ENCODE results near the gene ERCC6L2.

The ERCC6L2 gene

DNA sequence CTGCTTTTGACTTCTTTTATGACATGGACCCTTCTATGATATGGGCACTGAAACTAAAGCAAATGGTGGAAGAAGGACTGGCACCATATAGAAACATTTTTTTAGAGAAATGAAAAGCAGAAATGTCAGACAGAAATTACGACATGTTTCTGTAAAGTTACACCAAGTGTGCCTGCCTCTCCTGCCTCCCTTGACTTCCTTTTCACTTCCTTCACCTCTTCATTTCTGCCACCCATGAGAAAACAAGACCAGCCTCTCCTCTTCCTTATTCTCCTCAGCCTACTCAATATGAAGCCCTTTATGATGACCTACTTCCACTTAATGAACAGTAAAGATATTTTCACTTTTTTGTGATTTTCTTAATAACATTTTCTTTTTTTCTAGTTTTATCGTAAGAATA, 44.5 kb downstream of the ERCC6L2 start:
- no peak for DNase-seq (ENCODE audit: low read depth)

DNA sequence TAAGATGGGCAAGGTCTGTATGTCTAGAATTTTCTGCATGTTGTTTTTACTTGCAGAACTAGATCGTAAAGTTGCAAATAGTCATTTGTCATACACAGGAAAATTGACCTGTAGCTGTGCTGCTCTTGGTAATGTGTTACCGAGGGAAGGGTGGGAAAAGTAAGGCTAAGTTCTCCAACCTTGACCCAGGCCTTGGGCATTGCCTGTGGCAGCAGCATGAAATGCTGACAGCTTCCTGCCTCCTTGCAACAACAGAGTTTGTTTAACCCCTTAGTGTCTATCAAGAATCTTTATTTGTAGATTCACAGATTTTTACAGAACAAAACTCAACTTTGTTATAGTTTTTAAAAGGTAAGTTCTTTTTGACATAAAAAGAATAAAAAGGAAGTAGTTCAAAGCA, 48.3 kb downstream of the ERCC6L2 start:
- DNase-seq (ENCODE audit: low read depth) = no peak

DNA sequence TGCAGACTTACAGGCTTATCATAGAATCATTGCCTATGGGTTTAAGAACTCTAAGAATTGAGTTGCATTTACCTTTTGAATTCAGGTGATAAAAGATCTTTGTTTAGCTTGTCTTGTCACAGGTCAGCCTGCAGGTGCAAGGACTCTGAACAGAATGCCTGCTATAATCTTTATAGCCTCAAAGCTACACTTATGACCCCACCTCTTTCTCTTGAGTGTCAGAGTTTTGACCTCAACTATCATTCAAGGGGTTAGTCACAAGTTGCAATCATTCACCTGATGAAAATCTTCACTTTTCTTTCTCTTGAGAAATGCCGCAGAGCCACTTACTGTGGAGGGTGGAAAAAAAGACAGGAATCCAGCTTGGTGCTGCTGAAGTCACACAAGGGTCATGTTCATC, 49.5 kb downstream of the ERCC6L2 start:
- no peak for DNase-seq (ENCODE audit: low read depth)

DNA sequence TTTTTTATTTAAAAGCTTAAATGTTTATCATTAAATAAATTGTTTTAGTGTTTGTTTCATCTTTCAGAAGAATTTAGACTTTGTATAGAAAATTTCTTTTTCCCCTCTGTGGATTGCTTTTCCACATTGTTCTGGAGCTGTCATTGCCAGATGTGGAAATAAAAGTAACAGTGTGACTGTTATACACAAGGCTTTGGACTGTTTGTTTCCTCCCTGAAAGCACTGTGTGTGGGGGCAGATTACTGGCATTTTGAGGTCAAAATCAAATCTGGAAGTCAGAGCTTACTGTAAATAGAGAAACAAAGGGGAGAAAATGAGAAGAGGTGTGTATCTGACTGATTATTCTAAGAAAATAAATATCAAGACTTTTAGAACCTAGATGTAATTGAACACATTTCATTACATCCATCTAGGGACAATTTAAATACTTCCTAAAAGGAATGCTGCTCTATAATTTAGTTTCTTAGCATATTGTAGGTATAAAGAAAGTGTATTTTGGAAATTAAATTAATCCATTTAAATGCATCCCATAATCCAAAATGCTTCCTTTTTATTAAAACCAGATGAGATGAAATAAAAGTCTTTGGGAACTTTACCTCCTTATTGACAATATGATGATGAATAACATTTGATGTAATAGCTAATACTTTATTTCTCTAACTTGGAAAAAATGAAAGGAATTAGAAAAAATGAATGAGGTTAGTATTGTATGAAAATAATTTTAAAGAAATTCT, 51.9 kb downstream of the ERCC6L2 start:
- no peak for DNase-seq (ENCODE audit: low read depth)

DNA sequence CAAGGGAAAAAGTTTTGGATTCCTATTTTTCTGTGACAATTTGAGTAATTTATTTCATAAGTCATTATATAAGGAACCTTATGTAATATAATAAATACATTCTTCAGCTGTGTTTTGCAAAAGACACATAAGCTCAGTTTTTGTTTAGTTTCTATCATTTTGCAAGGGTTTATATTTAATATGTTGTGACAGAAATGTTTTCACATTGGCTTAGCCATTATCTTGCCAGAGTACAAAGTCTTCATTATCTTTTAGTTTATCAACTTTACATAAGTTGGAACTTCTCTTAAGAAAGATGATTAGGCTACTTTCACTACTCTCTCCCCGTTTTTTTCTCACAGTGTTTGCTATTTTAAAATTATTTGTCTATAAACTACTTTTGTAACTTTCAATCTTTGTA, 54.8 kb downstream of the ERCC6L2 start:
- DNase-seq (ENCODE audit: low read depth) = no peak

DNA sequence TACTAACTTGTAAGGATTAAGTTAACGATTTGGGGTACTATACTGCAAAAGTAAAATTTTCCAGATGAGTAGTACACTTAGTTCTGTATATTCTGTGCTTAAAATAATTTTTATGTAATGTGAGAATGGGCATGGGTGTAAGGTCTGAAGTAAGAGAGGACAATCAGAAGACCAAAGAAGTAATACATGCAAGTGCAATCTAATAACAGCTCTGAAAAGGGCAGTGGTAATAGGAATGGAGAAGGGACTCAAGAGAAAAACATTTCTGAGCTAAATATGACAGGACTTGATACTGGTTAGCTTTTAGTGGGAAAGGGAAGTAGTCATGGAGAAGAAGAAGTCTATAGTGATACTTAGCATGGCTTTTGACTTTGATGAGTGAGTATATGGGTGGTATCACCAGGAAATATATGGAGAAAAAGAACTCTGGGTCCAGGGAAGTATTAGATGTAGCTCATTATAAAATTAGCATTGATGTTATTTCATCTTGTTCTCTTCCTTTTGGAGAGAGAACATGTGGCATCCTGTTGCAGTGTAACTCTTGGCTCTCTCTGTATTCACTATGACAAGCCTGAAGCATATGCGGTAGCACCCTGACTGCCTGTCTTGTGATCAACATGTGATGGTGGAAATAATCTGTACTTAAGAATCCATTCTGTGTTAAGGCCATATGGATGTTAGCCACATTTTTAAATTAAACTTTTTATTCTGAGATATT, 60.5 kb downstream of the ERCC6L2 start:
- no peak for DNase-seq (ENCODE audit: low read depth)

DNA sequence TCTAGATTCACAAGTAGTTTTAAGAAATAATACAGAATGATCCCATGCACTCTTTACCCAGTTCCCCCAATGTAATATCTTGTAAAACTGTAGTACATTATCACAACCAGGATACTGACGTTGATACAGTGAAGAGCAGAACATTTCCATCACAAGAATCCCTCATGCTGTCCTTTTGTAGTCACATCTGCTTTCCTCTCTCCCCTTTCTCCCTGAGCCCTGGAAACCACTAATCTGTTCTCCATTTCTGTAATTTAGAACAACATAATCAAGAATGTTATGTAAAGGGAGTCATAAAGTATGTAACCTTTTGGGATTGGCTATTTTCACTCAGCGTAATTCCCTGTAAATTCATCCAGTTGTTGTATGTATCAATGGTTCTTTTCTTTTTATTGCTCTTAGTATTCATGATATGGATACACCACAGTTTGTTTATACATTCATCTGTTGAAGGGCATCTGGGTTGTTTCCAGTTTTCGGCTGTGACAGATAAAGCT, 61.1 kb downstream of the ERCC6L2 start:
- DNase-seq (ENCODE audit: low read depth) = no peak

DNA sequence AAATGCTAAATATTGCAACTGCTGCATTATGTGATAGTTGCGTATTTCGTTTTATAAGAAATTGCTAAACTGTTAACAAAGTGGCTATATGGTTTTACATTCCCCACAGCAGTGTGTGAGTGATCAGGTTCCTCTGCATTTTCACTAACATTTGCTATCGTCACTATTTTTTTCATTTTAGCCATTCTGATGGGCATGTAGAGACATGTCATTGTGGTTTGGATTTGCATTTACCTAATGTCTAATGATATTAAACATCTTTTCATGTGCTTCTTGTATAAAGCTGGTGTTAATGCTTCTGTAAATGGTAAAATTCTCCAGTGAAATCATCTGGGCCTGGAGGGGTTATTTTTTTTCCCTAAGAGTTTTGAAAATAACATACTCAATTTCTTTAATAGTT, 61.6 kb downstream of the ERCC6L2 start:
- DNase-seq (ENCODE audit: low read depth) = no peak

DNA sequence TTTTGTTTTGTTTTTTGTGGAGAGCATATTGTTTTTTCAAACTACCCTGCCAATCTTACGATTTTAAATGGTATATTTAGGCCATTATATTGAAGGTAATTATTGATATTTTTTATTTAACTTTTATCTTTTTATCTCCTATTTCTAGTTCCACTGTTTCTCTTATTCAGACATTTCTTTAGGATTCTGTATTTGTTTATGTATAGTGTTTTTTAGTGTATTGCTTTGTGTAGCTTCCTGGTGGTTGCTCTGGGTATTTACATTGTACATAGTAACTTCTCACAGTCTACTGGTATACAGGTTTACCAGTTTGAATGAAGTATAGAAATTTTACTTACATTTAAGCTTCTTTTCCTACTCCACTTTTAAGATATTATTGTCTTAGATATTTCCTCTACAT, 63.2 kb downstream of the ERCC6L2 start:
- no peak for DNase-seq (ENCODE audit: low read depth)

DNA sequence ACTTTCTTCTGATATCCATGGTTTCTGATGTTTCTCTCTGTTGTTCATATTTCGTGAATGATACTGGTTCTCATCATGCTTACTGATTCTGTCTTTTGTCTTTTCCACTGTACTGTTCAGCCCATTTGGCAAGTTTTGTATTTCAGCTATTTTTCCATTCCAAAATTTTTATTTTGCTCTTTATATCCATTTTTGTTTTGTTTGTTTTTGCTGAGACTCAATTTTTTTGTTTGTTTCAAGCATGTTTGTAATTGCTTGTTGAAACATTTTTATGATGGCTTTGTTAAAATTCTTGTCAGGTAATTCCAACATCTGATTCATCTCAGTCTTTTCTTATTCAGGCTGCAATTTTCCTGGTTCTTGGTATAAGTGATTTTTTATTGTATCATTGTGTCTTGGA, 64.0 kb downstream of the ERCC6L2 start:
- DNase-seq (ENCODE audit: low read depth) = no peak

DNA sequence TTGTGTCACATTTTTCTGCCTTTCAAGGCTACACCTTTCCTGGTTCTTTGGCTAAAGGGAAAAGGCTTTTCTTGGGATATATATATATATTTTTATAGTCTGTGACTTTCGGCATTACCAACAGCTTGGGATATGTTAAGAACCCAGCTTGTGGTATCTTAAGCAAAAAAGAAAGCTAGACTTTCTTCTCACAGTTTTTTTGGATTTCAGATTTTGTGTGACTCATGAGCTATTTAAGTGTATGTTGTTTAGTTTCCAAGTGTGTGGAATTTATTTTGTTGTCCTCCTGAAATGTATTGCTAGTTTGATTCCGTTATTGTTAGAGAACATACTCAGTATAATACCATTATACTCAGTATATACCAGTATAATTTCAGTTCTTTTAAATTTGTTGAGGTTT, 64.8 kb downstream of the ERCC6L2 start:
- DNase-seq (ENCODE audit: low read depth) = no peak

DNA sequence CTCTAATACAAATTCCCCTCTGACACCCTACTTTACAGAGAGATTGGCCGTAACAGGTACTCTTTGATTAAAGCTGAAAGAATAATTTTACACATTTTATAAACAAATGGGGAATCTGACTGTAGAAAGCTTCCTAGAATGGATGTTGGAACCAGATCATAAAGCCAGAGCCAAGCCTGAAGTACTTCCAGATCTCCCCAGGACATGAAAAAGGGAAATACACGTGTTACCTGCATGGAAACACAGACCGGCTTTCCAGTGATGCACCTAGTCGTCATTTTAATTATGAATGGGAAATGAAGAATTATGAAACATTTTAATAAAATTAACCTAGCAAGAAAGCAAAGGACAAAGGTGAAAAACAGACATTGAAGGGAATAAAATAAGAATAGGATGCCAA, 66.5 kb downstream of the ERCC6L2 start:
- DNase-seq (ENCODE audit: low read depth) = no peak

DNA sequence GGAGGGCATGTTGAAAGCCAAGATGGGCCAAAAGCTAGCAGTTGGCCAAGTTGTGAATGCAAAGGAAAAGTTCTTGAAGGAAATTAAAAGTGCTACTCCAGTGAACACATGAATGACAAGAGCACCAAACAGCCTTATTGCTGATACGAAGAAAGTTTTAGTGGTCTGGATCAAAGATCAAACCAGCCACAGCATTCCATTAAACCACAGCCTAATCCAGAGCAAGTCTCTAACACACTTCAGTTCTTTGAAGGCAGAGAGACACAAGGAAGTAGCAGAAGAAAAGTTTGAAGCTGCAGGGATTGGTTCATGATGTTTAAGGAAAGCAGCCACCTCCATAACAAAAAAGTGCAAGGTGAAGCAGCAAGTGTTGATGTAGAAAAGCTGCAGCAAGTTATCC, 71.6 kb downstream of the ERCC6L2 start:
- DNase-seq (ENCODE audit: low read depth) = no peak

DNA sequence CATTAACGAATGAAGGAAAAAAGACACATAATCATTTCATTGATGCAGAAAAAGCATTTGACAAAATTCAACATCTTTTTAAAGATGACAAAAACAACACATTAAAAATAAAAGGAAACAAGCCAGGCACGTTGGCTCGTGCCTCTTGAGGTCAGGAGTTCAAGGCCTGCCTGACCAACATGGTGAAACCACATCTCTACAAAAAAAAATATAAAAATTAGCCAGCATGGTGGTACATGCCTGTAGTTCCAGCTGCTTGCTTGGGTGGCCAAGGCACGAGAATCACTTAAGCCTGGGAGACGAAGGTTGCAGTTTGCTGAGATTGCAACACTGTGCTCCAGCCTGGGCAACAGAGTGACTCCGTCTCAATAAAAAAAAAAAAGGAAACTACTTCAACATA, 77.0 kb downstream of the ERCC6L2 start:
- DNase-seq (ENCODE audit: low read depth) = no peak

DNA sequence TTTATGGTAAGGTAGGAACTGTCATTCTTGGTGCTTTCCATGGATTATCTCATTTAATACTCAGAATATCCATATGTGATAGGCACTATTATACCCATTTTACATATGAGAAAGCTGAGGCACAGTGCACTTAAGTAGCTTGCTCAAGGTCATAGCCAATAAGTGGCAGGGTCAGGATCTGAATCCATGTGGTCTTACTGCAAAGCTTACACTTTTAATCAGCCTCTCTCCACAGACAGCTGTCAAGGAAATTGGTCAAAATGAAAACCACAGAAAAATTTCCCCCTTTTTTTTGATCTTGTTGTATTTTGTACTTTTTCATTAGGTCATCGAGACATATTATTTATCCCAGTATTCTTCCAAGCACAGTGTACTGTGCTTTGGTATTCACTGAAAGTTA, 78.5 kb downstream of the ERCC6L2 start:
- DNase-seq (ENCODE audit: low read depth) = no peak

DNA sequence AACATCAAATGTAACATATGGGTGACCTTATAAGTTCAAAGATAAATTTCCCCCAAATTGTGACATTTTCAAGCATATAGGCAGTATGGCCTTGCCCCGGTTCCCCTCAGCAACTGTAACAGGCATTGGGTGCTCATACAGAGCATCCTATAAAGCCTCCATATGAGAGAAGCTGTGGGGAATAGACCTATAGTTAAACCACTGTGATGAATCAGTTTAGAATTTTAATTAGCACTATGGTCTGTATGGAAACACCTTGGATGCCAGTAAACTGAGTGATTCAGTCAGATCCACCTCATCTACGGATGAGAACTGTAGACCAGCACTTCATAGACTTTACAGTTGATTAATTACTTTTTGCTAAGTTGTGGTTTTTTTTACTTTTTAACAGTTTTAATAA, 79.4 kb downstream of the ERCC6L2 start:
- no peak for DNase-seq (ENCODE audit: low read depth)

DNA sequence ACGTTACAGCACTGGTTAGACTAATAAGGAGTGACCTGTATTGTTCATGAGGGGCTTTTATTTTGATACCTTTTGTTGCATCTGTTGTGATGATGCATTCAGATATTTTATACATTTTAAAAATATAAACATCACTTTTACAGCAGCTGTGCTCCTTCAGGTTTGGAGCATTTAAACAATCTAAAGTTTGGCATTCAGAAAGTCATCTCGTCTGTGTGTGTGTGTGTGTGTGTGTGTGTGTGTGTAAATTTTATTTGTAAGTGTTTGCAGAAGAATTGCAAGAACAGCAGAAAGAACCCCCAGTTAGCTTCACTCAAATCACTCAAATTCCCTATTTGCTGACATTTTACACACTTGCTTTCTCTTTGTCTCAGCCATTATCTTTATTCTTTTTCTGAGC, 87.4 kb downstream of the ERCC6L2 start:
- DNase-seq (ENCODE audit: low read depth) = no peak

DNA sequence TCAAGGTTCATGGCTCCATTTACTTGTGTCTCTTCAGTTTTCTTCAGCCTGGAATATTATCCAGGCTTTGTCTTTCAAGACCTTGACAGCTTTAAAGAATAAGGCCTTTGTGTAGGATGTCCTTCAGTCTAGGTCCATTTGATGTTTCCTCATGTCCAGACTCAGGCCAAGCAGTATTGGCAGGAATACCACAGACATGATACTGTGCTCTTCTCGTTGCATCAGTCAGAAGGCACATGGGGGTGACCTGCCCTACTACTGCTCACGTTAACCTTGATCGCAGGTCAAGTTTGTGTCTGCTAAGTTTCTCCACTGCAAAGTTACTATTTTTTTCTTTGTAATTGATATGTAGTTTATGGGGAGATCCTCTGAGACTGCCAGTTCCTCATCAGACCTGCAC, 88.2 kb downstream of the ERCC6L2 start:
- DNase-seq (ENCODE audit: low read depth) = no peak

DNA sequence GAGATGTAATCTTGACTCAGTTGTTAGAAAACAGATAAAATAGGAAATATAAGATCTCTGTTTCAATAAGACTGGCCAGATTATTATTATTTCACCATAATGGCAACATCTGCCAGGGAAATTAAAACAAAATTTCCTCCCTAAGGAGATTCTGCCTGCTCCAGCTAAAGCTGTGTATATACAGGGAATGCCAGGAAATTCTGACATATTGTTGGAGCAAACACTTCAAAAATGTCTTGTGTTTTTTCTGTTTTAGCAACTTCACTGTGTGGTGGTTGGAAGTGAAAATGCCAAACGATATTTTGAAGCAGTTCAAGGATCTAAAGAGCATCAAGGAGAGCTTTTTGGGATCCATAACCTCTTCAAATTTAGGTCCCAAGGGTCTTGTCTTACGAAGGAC, 90.8 kb downstream of the ERCC6L2 start:
- DNase-seq (ENCODE audit: low read depth) = no peak

DNA sequence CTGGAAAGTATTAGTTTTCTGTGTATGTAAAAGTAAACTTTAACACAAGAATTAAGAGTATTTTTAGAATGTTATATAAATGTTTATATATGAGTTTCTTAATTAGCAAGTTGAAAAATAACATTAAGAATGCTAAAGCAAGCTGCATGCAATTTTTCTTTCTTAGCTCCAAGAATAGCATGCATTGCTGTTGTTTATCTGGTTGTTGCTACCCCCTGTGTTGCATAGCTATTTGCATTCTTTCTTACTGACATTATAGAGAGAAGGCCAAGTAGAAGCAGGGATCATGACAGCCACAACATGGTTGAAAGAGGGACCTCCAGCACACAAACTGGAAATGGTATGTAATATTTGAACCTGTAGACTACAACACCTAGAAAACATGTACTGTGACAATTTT, 94.8 kb downstream of the ERCC6L2 start:
- DNase-seq (ENCODE audit: low read depth) = no peak

DNA sequence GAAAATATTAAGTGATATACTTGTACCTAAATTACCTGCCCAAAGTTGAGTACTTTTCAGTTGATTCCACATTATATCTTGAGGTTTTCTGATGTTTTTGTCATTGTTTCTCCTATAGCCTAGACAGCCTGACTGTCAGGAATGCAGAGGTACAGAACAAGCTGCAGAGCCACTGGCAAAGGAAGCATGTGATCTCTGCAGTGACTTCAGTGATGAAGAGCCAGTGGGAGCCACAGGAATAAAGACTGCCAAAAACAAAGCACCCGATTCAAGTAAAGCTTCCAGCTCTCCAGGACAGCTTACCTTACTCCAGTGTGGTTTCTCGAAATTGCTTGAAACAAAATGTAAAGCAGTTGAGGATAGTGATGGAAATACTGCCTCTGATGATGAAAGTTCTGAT, 96.3 kb downstream of the ERCC6L2 start:
- DNase-seq (ENCODE audit: low read depth) = no peak

DNA sequence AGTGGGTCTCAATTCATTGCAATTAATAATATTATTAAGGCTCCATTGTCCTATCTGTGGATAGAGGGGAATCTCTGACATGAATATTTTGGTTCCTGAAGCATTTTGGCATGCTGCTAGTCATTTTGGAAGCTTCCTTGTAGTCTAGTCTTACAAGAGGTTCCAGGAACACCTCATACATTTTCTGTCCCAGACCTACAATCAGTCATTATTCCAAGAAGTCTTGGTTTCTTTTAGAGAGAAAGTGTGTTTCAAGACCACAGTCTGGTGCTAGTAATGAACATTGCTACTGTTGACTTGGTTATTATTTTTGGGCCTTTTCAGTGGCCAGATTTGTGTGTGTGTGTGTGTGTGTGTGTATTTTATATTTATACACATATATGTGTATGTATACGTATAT, 98.9 kb downstream of the ERCC6L2 start:
- DNase-seq (ENCODE audit: low read depth) = no peak

DNA sequence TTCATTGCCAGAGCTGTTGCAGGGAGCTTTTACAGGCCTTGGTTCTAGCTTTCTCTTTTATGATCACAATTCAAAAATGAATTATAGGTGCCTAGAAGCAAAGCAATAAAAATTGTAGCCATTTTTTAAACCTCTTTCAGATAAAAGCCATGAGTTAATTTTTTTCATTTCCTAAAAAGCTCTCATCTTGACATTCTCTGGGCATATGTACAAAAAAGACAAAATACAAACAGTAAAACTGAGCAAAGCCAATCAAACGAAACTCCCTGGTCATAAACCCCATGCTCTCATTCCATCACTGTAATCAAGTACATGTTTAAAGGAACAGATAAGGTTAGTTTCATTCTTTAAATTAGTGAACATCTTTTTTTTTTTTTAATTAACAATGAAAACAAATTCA, 101.9 kb downstream of the ERCC6L2 start:
- no peak for DNase-seq (ENCODE audit: low read depth)

DNA sequence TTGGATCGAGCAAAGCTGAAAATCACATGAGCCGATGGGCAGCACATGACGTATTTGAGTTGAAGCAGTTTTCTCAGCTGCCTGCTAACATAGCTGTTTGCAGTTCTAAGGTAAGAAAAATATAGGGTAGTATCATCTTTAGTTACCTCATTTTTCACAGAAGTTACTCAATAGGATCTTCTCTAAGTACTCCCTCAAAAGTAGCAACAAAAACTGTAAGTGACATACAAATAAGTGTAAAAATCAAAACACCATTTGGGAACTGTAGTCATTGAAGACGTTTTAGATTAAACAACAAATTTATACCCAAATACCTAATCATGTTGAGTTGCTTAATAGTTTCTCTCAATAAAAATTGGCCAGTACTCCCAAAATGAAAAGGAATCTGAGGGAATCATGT, 102.6 kb downstream of the ERCC6L2 start:
- no peak for DNase-seq (ENCODE audit: low read depth)
